GM19395 (cell line): Measurements from ENCODE around the gene REV3L.
A peak's percentile ranks its signal among the peaks of the same experiment; 100 is the strongest.
"Not testable (repeated sequence)": the region's sequence is repeated elsewhere in the genome, so short reads cannot be mapped to it uniquely, and the experiment has no call there.

Source experiments
- ATAC-seq: cut with Tn5 transposase; IDR thresholded peaks from one replicate; pipeline ENCODE4 v1.9.1; 2021; ENCODE audit warnings: mild to moderate bottlenecking, moderate library complexity; ENCODE audit not compliant: unreplicated experiment

REV3L gene

DNA sequence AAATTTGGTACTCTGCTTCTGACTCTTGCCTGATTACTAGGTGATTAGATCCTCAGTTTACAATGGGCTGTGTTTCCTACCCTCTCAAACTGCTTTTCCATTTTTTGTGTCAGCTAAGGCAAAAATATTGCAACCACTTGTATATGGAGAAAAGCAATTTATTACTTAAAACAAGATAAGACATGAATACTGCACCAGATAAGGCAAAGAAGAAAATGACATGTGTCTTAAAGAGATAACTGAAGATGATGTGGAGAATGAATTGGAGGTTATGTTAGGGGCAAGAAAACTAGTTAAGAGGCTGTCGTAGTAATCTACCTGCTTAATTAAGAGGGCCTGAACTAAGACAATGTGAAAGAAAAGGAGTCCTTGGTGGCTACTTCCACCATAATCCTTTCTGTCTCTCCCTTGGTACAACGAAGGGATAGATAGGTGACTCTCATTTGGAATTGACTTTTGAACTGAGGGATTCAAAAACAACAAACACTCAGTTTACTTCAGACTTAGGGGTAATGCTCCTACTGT, 16.3 kb upstream of the REV3L start:
- no peak for ATAC-seq

DNA sequence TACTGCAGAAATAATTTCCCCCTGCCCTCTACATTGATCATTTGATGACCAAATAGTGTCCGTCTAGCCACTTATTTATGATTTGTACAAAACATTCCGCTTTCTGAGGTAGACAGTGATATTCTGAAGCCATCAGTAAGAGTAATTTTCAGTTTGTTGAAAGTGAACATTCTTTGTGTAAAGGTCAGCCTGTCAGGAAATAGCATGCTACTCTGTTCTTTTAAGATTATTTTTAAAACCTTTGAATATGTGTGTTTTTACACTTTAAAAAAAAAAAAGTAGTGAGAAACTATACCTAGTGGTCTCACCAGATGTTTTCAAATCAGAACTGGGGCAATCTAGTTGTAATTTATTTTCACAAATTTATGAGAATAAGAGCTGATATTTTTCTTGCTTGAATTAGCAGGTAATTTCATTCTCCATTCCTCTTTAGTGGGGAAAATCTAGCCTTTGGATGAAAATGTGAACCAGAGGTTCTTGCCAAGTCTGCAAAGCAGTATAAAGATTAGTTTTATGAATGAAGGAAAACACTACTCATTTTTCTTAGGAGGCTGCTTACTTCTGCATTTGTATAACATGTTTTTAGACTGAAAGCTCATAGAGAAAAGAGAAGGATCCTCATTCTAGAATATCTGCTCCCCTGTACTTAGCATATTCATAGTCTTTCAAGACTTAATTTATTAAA, 12.1 kb upstream of the REV3L start:
- no peak for ATAC-seq

DNA sequence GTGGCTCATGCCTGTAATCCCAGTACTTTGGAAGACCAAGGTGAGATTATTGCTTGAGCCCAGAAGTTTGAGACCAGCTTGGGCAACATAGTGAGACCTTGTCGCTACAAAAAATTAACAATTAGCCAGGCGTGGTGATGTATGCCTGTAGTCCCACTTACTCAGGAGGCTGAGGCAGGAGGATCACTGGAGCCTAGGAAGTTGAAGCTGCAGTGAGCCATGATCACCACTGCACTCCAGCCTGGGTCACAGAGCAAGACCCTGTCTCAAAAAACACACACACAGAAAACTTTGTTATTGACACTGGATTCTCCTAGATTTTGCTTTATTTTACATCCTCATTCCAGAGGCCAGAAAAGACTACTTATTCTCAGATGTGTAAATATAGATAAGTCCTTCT, 9.5 kb upstream of the REV3L start:
- no peak for ATAC-seq

DNA sequence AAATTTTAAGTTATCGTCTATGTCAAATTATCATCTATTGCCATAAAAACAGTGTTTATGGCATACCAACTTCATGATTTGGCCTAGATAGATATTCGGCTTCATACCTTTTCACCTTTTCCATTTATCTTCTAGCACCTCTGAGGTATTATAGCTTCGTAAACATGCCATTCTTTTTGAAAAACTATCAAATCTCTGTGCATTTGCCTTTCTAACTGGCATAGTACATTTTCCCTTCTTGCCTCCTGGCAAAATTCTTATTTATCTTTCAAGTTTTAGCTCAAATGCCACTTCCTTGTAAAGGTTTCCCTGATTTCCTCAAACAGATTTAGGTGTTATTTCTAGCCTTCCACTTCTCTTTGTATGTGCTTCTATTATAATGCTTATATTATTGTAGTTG, 7.0 kb upstream of the REV3L start:
- ATAC-seq: no peak

DNA sequence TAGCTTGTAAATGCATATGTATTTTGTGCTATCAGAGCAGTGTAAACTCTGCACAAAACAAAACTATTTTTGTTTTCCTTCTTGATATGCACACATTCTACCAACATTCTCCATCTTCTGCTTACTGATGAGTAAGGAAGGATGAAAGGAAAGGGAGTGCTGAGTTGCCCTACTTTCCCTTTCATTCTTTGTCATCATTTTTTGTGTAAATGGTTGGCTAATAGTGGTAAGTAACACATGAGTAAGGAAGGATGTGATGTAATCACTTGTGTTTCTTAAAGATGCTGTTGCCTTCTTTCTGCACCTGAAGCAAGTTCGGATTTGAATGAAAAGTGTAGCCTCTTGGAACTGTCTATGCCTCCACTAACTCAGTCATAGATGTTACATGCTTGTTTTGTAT, 4.6 kb upstream of the REV3L start:
- peak; percentile 39 for ATAC-seq

DNA sequence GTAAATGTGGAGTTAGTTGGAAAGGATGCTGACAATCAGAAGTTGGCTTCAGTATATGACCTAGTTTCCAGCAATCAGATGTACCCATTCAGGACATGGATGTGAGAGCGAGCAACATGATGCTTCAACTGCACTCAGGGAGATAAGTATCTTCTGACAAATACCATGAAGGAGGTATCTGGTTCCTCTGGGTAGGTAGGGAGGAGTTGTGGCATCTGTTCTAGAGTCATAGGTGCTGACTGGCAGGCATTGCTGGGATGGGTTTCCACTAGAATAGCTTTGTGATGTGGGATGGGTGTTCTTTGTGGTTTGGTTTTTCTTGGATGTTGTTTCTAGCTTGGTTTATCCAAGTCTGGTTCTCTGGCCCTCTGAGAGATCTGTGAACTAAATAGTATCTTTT, 3.9 kb upstream of the REV3L start:
- no peak for ATAC-seq

DNA sequence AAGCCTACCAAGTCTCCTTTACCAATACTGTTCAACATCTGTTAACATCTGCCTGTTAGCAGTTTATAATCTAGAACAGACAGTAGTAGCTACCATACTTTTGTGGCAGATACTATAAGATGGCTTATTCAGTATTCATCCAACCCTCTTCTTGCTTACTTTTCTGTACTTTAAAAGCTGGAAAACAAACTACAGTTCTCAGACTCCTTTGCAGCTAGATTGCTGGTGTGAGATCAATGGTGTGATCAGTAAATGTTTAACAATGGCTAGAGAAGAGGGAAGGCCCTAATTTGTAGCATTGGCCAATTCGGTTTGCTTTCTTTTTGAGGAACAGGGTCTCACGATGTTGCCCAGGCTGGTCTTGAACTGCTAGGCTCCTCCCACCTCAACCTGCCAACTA, 3.5 kb upstream of the REV3L start:
- ATAC-seq: no peak

DNA sequence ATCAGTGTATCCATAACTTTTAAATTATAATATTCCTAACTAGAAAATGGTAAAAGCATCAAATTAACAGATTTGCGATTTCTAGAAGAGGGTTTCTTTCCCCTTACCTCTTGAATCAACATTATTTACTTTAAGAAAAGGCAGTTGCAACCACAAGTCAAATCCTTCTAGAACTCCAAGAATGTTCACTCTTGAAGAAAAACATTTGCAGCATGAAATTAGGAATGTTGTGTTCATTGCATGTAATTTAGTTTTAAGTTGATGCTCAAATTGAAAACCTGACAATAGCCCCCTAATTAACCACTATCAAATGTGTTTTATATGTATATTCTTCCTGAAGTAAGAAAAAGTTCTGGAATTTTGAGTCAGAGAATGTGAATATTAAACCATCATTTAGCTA, 2.3 kb upstream of the REV3L start:
- ATAC-seq: no peak

DNA sequence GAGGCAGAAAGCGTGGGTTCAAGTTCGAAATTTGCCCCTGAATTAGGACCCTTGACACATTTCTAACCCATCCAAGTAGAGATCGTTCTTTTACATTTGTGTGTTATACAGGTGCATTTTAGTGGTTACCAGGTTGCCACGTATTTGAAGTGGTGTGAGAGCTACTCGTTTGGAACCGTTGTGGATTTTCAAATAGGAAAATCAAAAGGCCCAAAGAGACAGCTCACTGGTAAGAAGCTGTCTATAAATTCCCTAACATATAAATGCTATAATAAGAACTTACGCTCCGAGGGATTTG, 1.6 kb upstream of the REV3L start:
- no peak for ATAC-seq

DNA sequence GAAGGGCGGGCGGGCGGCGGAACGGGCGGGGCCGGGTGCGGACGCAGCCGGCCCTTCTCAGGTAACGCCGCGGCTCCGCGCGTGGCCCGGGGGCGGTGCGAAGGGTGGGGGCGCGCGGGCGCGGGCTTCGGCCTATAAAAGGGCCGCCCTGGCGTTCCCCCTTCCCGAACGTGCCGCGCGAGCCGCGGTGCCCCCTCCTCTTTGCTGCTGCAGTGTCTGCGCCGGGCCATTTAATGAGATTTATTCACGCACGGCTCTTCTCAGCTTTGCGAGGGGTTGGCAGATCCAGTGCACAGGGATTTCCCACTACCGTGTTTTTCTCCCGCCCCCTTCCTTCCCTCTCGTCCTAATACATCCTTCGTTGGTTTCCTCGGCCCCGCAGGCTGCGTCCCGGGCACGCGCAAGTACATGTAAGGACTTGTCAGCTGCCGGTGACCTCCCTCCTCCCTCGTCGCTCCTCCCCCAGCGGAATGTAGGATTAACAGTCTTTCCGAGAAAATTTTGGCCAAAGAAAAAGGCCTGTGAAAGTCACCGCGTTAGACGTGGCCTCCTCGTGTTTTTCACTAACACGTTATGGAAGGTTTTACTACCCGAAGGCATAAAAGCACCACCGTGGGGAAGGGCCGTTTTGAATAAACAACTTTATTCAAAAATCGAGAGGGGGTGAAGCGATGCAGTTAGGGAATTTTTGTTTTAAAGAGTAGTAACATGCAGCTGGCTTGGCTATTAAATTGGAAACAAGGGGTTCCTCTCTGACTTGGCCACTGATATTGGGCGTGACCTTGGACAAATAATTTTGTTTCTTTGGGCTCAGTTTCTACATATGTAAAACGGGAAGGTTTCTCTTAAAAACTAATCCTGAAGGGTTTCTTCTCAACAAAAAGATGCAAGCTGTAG, 966 bp upstream of the REV3L start:
- peak; percentile 55 for ATAC-seq

DNA sequence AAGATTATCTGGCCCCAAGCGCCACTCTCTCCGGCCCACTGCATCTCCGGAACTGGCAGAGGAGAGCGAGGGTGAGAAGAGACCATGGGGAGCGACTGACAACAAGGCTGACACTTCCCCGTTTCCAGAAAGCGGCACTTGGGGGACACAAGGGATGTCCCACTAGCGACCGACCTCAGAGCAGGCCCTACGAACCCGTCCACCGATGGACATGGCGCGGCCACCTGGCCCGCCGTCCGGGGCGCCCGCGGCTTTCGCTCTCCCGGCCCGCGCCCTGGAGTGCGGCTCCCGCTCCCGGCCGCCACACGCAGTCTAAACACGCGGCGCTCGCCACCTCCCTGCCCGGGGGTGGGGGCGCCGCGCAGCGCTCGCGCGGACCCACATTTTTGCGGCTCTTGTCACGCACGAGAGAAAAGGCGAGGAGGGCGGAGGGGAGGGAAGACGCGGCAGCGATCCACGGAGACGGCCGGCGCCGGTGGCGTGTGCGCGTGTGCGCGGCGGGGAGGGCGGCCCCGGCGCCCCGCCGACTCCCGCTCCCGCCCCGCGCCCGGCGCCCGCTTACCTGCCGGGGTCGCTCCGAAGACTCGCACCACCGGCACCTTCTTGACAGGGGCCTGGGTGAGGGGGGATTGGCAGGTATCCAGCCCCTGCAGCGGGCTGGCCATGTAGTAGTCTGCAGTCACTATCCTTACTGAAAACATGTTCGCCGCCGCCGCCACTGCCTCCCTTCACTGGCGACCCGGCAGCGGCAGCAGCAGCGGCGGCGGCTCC, 645 bp downstream of the REV3L start:
- peak; percentile 30 for ATAC-seq

DNA sequence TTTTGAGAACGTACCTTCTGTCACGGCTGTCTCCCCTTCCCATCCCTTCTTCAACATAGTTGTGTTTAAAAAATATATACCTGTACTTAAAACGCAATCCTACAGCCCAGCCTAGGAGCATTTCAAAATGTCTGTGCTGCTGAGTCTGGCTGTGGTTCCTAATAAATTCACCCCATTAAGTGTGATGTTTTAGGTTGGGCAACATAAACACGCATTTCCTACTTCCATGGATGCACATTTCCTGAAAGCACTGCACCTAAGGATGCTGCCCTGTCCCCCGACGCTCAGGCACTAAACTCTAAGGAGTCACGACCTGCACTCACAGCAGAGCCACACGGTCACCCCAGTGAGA, 1.2 kb downstream of the REV3L start:
- no peak for ATAC-seq

DNA sequence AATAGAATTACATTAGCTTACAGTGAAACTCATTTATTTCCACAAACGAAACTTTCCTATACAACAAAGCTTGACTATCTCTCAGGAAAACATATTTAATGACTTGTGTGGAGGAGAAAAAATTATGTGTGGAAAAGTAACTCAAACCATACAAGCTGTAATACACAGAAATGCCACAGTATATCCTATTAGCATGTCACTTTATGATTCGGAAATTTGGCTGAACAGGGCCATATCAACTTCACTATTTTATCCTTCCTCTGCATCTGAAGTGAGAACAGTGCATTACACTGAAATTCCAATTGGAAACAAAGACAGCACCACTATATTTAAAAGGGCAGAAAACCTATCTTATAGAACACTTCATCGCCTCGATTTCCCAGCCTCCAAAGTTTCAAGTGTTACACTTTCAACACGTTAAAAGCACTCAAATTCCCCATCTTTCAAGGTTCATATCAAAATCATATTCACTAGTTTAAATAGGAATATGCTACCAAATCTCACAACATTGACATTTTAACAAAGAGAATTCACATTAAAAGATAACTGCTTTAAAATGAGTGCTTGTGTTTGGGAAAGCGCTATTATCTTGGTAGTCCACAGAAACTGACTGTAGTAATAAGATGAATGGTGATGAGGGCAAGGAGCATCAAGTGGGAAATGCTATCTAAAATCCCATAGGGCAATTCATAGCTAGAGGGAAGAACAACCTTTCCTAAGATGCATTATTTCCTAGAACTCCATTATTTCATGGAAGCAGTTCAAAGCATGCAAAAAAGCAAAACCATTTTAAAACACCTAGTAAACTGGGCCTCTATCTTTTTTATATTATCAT, 1.8 kb downstream of the REV3L start:
- no peak for ATAC-seq

DNA sequence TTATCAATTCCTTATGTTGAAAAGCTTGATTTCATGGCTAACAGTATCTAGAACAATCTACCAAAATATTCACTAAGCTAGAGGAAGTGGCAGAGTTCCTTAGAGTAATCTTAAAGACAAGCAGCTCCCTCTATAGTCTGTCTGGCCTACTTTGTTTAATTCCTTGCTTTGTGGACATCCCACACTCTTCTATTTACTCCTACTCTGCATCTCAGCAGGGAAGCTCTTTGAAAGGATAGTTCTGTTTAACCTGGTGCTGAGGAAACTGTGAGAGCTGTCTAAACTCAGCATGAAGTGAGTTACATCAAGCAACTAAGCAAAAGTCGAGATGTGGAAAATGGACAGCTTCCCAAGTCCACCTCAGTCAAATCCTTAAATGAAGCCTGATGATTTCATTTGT, 4.3 kb downstream of the REV3L start:
- peak; percentile 21 for ATAC-seq

DNA sequence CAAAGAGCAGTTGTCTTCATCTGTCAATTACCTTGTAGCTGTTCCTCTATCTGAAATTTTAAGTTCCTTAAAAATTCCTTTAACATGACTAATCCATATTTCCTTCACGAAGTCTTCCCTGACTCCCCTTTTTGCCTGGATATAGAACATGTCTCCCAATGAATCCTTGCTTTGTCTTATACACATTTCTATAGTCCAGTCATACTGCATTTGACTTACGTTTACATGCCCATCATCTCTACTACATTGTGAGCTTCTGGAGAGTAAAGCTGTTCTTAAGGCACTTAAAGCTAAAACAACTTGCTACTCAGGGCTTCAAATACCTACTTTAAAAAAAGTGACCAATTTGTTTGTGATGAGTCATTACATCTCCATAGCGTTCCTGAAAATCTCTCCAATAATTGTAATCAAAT, 4.9 kb downstream of the REV3L start:
- no peak for ATAC-seq

DNA sequence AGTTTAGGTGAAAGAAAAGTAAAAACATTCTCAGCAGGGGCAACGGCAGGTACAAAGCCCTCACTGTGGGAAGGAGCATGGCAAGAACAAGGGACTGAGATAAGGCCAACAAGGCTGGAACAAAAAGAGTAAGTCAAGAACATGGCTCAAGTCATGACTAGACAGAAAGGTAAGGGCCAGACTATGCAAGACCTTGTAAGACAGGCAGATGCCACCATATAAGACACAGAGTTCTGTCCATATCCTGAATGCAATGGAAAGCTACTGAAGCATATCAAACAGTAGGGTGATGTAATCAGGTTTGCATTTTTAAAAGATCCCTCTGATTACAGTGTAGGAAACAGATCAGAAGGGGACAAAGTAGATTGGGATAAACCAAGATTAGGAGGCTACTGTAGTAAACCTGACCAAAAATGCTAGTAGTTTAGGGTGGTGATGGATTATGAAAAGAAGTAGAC, 5.5 kb downstream of the REV3L start:
- no peak for ATAC-seq

DNA sequence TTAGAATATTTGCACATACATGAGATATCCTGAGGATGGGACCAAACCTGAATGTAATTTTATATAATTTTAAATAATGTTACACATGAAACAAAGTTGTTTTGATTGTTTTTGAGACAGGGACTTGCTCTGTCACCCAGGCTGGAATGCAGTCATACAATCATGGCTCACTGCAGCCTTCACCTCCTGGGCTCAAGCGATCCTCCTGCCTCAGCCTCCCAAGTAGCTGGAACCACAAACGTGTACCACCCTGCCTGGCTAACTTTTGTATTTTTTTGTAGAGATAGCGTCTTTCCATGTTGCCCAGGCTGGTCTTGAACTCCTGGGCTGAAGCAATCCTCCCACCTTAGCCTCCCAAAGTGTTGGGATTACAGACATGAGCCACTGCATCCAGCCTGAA, 7.0 kb downstream of the REV3L start:
- not testable (repeated sequence) for ATAC-seq

DNA sequence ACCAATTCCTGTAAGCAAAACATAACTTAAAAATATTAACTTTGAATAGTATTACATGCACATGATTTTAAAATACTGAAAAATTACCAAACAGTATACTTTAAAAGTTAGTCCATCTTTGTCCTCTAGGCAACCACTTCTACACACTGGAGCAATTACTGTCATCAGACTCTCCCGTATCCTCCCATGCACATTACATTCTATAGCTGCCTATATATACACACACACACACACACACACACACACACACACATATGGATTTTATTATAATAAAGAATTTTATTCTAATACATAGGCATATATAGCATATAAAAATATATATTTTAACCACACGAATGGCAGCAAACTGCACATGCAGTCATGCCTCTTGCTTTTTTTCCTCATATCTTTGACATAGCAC, 8.2 kb downstream of the REV3L start:
- no peak for ATAC-seq

DNA sequence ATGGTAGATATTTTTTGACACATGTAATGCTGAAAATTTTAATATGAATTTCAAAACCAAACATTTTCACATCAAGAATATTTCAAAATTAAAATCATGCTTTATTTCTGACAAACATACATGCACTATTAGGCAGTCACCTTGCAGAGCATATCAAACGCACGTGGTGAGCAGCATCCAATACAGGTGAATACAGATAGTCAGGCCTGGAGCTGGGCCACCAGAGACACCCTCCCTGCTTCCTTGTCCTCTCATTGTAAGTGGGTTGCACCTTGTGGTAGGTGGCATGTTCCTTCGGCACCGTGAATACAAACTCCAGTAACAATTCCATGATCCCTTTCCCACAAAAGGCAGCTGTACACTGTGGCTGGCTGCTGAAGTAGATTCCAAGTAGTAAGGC, 8.9 kb downstream of the REV3L start:
- no peak for ATAC-seq

DNA sequence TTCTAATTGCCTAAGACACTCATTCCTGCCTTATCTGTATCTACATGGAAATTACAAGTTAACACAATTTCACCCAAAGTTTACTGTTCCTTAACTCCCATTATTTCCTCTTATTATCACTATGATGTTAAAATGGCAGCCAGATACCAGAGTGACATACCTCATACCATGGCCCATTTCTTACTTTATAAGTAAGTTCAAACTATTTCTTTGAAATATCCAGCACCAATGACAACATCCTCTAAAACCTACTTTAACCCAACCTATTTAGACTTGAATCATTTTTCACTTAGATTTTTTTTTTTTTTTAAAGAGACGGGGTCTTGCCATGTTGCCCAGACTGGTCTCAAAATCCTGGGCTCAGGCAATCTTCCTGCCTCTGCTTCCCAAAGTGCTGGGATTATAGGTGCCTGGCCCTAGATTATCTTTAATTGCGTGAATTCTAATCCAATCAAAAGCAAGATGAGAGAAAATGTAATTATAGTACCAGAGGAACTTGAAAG, 10.0 kb downstream of the REV3L start:
- no peak for ATAC-seq

DNA sequence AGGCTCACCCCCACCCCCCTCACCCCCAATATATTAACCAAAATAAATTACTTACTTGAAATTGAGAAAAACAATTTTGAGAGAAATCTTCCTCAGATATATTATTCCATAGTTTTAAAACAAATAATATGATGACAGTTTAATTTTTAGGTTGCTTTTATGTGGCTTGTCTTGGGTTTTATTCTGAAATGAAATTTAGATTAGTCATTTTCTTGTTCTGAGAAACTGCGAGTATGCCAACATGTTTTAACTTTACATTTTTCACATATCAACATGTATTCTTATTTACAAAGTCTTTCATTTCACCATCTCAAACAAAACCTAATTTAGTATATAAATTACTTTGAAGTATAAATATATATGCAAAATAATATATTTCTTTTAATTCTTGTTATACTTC, 11.1 kb downstream of the REV3L start:
- no peak for ATAC-seq
